Bronchial epithelial cell (primary cell): ENCODE data around the gene HEPACAM2. TPM values are rescaled to one million over a fixed set of nuclear protein-coding genes. Genes with fewer than 3 reads are reported as not detected.

Experiments used
- DNase-seq: peaks from one replicate; pipeline ENCODE4 v3.0.0-alpha.2; 2010; ENCODE audit warnings: low read depth
- FAIRE-seq: peaks from 2 replicates; lab custom pipeline; 2011; peaks lifted over from hg19 to GRCh38; lab: Jason Lieb, UNC
- H3K27me3 ChIP-seq: 2 replicates; pipeline ENCODE4 v1.5.1; 2011; ENCODE audit warnings: low read length; ENCODE audit not compliant: control insufficient read depth, insufficient read depth
- H3K36me3 ChIP-seq: 2 replicates; pipeline ENCODE4 v1.5.1; 2011; ENCODE audit warnings: low read length; ENCODE audit not compliant: control insufficient read depth, insufficient read depth
- H3K4me3 ChIP-seq: 2 replicates; pipeline ENCODE4 v1.5.1; 2011; ENCODE audit warnings: mild to moderate bottlenecking, low read depth, low read length, control low read depth
- total RNA-seq: library from RNA; depleted of rRNA; stranded (reverse); fragments of >200 nt; gene quantifications from 2 replicates; pipeline ENCODE4 v1.2.1, GENCODE V29; 2014
- TF ChIP-seq, protein P1 (sequence below): IDR thresholded peaks from 2 replicates; pipeline ENCODE4 v1.5.1; 2011; ENCODE audit warnings: mild to moderate bottlenecking, moderate library complexity, low read length, control low read depth, inconsistent platforms; ENCODE audit not compliant: insufficient read depth, severe bottlenecking

Gene HEPACAM2
- total RNA-seq, 1 donor from 2014 or later: not detected

DNA sequence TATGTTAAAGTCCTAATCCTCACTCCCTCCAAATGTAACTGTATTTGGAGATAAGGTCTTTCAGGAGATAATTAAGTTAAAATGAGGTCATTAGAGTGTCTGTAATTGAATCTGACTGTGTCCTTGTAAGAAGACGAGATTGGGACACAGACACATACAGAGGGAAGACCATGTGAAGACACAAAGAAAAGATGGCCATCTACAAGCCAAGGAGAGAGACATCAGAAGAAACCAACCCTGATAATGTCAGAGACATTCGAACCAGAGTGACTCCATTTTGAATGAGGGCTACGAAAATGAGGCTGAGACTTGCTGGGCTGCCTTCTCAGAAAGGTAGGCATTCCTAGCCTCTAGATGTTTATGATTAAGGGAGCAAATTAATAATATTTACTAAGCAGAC, 77.5 kb downstream of the HEPACAM2 start:
- Histone ChIP-seq H3K4me3 (no peak overlapping the region), H3K27me3 (no peaks in the 10 kb centered on the region), H3K36me3 (no peaks in the 10 kb centered on the region)
- TF ChIP-seq, protein P1, sequence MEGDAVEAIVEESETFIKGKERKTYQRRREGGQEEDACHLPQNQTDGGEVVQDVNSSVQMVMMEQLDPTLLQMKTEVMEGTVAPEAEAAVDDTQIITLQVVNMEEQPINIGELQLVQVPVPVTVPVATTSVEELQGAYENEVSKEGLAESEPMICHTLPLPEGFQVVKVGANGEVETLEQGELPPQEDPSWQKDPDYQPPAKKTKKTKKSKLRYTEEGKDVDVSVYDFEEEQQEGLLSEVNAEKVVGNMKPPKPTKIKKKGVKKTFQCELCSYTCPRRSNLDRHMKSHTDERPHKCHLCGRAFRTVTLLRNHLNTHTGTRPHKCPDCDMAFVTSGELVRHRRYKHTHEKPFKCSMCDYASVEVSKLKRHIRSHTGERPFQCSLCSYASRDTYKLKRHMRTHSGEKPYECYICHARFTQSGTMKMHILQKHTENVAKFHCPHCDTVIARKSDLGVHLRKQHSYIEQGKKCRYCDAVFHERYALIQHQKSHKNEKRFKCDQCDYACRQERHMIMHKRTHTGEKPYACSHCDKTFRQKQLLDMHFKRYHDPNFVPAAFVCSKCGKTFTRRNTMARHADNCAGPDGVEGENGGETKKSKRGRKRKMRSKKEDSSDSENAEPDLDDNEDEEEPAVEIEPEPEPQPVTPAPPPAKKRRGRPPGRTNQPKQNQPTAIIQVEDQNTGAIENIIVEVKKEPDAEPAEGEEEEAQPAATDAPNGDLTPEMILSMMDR: no peak
- FAIRE-seq (no peak), DNase-seq (no peak)

DNA sequence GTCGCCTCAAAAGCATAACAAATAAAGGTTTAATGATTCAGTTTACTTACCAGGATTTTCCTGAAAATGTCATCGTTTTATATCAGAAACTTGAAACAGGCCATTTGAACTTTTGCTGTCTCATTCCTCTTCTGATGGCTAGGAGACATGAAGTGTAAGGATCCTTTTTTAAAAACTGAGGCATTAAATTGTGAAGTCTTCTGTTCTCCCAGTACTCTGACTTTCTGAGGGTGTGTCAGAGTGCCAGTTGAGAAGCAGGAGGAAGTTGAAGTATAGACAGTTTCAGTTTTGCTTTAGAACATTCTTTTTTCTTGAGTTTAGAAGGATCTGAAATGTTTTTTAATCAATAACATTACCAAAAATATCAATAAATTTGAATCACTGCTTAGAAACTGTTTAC, 78.1 kb downstream of the HEPACAM2 start, which contains the start of gene SAMD9L:
TSS of gene SAMD9L (minus strand) at position 242 of the 400 bp plus-strand sequence. CDS start 12,414 bp downstream, outside the sequence.
- Histone ChIP-seq H3K27me3 (no peaks in the 10 kb centered on the region), H3K4me3 (no peak within 1 kb of the TSS), H3K36me3 (no peaks in the 10 kb centered on the region)
- DNase-seq (peak; percentile 22), FAIRE-seq (no peak)
- TF ChIP-seq, protein P1: no peak

DNA sequence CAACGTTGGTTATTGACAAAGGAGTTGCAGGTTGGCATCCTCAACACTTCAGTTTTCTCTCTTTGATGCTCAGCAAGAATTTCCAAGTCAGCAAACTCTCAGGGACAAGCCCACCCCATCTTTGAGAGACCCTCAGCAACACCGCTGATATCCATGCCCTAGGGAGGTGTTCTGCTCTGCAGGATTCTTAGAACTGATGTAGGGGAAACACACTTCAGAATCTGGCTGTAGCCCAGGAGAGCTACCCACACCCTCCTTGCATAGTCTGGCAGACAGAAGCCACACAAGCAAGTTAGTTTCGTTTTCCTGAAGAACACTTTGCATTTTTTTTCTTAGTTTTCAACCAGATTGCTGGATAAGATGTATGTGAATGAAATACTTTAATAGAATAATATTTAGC, 78.9 kb downstream of the HEPACAM2 start:
- H3K4me3 ChIP-seq: no peak overlapping the region
- peak; percentile 27 for DNase-seq
- no peaks in the 10 kb centered on the region for H3K27me3 ChIP-seq
- no peak for FAIRE-seq
- TF ChIP-seq, protein P1: no peak
- no peaks in the 10 kb centered on the region for H3K36me3 ChIP-seq

DNA sequence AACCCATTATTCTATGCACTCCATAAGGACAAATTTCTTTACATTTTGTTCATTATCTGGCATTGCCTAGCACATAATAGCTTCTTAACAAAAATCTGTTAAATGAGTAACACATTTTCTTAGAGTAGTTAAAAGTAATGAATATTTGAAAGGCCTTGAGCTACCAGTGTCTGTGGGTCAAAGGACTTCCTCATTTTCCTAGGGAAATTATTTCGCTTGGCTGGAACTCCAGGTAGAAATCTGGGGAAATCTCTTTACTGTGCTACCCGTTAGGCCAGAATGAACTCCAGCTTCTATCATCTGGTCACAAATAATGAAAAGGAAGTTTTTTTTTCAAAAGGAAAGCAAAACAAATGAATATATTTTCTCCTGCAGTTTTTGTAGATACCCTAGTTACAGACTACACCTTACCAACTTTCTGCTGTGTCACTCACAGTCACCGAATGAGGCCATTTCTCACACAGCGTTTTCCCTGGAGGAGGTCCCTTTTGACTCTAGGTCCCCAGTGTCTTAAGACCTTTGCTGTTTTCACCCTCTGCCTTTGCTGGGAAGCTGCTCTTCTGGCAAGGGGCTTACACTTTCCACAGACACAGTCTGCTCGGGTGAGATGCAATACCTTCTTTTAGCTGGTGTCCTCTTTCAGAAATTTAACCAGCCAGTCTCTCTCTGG, 79.7 kb downstream of the HEPACAM2 start:
- Histone ChIP-seq H3K27me3 (no peaks in the 10 kb centered on the region), H3K36me3 (no peaks in the 10 kb centered on the region), H3K4me3 (no peak overlapping the region)
- DNase-seq (no peak), FAIRE-seq (no peak)
- TF ChIP-seq, protein P1: no peak

DNA sequence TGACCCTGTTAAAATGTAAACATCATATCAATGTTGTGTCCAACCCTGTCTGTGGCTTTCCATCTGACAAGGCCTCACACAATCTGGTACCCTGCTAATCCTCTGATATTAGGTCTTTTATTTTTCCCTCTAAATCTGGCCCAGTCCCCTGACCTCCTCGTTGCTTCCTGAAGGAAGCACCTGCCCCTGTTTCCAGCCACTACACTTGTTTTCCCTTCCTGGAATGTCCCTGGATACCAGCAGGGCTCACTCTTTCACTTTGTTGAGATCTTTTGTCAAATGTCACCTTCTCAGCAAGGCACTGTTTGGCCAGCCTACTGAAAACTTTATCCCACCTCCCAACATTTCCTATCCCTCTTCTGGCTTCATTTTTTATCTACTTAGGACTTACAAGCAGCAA, 80.2 kb downstream of the HEPACAM2 start:
- FAIRE-seq (no peak), DNase-seq (no peak)
- Histone ChIP-seq H3K27me3 (no peaks in the 10 kb centered on the region), H3K4me3 (no peak overlapping the region), H3K36me3 (no peaks in the 10 kb centered on the region)
- TF ChIP-seq, protein P1: no peak

DNA sequence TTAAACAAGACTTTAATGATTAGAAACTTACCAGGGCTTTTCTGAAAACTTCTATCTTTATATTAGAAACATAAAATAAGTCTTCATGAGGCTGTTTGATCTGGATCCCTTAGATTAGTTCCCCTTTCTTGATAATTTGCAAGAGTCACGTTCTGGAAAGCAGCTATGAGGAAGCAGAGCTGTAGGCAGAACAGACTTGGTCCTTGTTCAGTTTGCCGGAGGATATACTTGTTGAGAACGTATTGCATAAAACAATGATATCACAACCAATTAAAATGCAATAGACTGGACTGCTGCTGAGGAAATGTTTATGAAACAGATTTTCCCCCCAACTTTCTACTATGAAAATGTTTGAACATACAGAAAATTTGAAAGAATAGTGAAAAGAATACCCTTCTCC, 80.9 kb downstream of the HEPACAM2 start:
- Histone ChIP-seq H3K4me3 (no peak overlapping the region), H3K27me3 (no peaks in the 10 kb centered on the region), H3K36me3 (no peaks in the 10 kb centered on the region)
- DNase-seq: no peak
- FAIRE-seq: no peak
- TF ChIP-seq, protein P1: no peak
